Measurements from ENCODE around the gene FAT1. TPM values are rescaled to one million over a fixed set of nuclear protein-coding genes. Genes with fewer than 3 reads are reported as not detected.

FAT1 gene
- total RNA-seq, 1 donor from 2014 or later, result 86.4 TPM

- no peak for ATAC-seq
Measured at GRCh38 chr4:186617921-186618320, 105.7 kb downstream of the FAT1 start.

- ATAC-seq, result no peak
Measured at GRCh38 chr4:186607490-186607889, 116.2 kb downstream of the FAT1 start.

- ATAC-seq, result peak; percentile 79
Measured at GRCh38 chr4:186606591-186606992, 117.1 kb downstream of the FAT1 start.

- no peak for ATAC-seq
Measured at GRCh38 chr4:186605261-186605865, 118.3 kb downstream of the FAT1 start.

GRCh38 chr4:186604124-186604807, 119.4 kb downstream of the FAT1 start:
- no peak for ATAC-seq

GRCh38 chr4:186602978-186603377, 120.7 kb downstream of the FAT1 start:
- ATAC-seq, result no peak

- no peak for ATAC-seq
Measured at GRCh38 chr4:186599483-186599882, 124.2 kb downstream of the FAT1 start.

GRCh38 chr4:186598686-186599085, 125.0 kb downstream of the FAT1 start:
- ATAC-seq, result no peak

GRCh38 chr4:186596850-186597390, 126.7 kb downstream of the FAT1 start:
- no peak for ATAC-seq

GRCh38 chr4:186596346-186596745, 127.3 kb downstream of the FAT1 start:
- ATAC-seq, result no peak

- ATAC-seq, result peak; percentile 35
Measured at GRCh38 chr4:186593587-186593973, 130.1 kb downstream of the FAT1 start.

GRCh38 chr4:186592966-186593586, 130.6 kb downstream of the FAT1 start:
- ATAC-seq, result no peak

GRCh38 chr4:186592445-186592844, 131.2 kb downstream of the FAT1 start:
- ATAC-seq, result no peak

GRCh38 chr4:186591651-186592050, 132.0 kb downstream of the FAT1 start:
- no peak for ATAC-seq

GRCh38 chr4:186588503-186588902, 135.2 kb downstream of the FAT1 start:
- no peak for ATAC-seq

GRCh38 chr4:186587416-186588018, 136.1 kb downstream of the FAT1 start:
- peak; percentile 61 for ATAC-seq

- ATAC-seq, result peak; percentile 29
Measured at GRCh38 chr4:186586205-186586604, 137.5 kb downstream of the FAT1 start.

GRCh38 chr4:186584912-186585311, 138.7 kb downstream of the FAT1 start:
- no peak for ATAC-seq

- ATAC-seq, result no peak
Measured at GRCh38 chr4:186581421-186581820, 142.2 kb downstream of the FAT1 start.

- ATAC-seq, result no peak
Measured at GRCh38 chr4:186580669-186581068, 143.0 kb downstream of the FAT1 start.

- peak; percentile 89 for ATAC-seq
Measured at GRCh38 chr4:186570193-186570996, 153.3 kb downstream of the FAT1 start.

GRCh38 chr4:186569533-186570192, 154.0 kb downstream of the FAT1 start:
- no peak for ATAC-seq
